ENCODE data around the gene COQ3. TPM values are rescaled to one million over a fixed set of nuclear protein-coding genes. Genes with fewer than 3 reads are reported as not detected.

The COQ3 gene
- total RNA-seq, 2 experiments from 2014 or later = 8.3 to 10.9 TPM

GRCh38 chr6:99345164-99345563, 48.8 kb downstream of the COQ3 start:
- H3K9me2 ChIP-seq (ENCODE audit: insufficient read depth, low read length) = no peaks in the 10 kb centered on the region
- no peaks in the 10 kb centered on the region for H3K36me3 ChIP-seq (ENCODE audit: insufficient read depth, low read length)
- intact Hi-C loops (cut with micrococcal nuclease; ENCODE audit: unreplicated experiment) = no loop called here
- no peaks in the 10 kb centered on the region for H4K20me1 ChIP-seq (ENCODE audit: insufficient read depth, low read length)
- POLR2A ChIA-PET = interaction anchor here (0.5 to 1.1 kb wide), 5 partner anchors 10 to 464 kb away, joined by 3 to 5 read pairs (median 4); no protein-coding TSS in a partner anchor
- H2AFZ ChIP-seq (ENCODE audit: low read length) = no peak overlapping the region
- H3K79me2 ChIP-seq (ENCODE audit: insufficient read depth, low read depth, low read length) = no peaks in the 10 kb centered on the region
- BruUV-seq (replicated peaks) = no TSS peak
- no peak for TF ChIP-seq EZH2phosphoT487 (IDR thresholded peaks at IDR 0.05; ENCODE audit: borderline replicate concordance, low read depth, low read length)
- no peak for TF ChIP-seq CTCF (conservative IDR thresholded peaks at IDR 0.05; ENCODE audit: low read length)
- H3K4me3 ChIP-seq (ENCODE audit: low read depth, low read length, poor library complexity, severe bottlenecking) = no peak overlapping the region
- no peak overlapping the region for H3K4me2 ChIP-seq (ENCODE audit: low read length)
- no peaks in the 10 kb centered on the region for H3K9me3 ChIP-seq (ENCODE audit: low read length)
- no peak overlapping the region for H3K27ac ChIP-seq (ENCODE audit: low read depth, low read length, poor library complexity, severe bottlenecking)
- DNase-seq (ENCODE audit: low spot score) = no peak
- no peaks in the 10 kb centered on the region for H3K4me1 ChIP-seq (ENCODE audit: insufficient read depth, low read length, poor library complexity, severe bottlenecking)
- CTCF ChIA-PET (ENCODE audit: unreplicated experiment) = no interaction called here

- Histone ChIP-seq H3K4me1 (ENCODE audit: insufficient read depth, low read length, poor library complexity, severe bottlenecking) (no peaks in the 10 kb centered on the region), H3K4me3 (ENCODE audit: low read depth, low read length, poor library complexity, severe bottlenecking) (no peak overlapping the region), H3K27ac (ENCODE audit: low read depth, low read length, poor library complexity, severe bottlenecking) (no peak overlapping the region), H2AFZ (ENCODE audit: low read length) (no peak overlapping the region), H3K36me3 (ENCODE audit: insufficient read depth, low read length) (no peaks in the 10 kb centered on the region), H3K79me2 (ENCODE audit: insufficient read depth, low read depth, low read length) (no peaks in the 10 kb centered on the region), H3K9me3 (ENCODE audit: low read length) (no peaks in the 10 kb centered on the region), H4K20me1 (ENCODE audit: insufficient read depth, low read length) (no peaks in the 10 kb centered on the region), H3K4me2 (ENCODE audit: low read length) (no peak overlapping the region), H3K9me2 (ENCODE audit: insufficient read depth, low read length) (no peaks in the 10 kb centered on the region)
- ChIA-PET POLR2A (interaction anchor here (1.1 kb wide), 1 partner anchor 11 kb away, joined by 4 read pairs; no protein-coding TSS in a partner anchor), CTCF (ENCODE audit: unreplicated experiment) (no interaction called here)
- intact Hi-C loops (cut with micrococcal nuclease; ENCODE audit: unreplicated experiment) = no loop called here
- no peak for DNase-seq (ENCODE audit: low spot score)
- TF ChIP-seq EZH2phosphoT487 (IDR thresholded peaks at IDR 0.05; ENCODE audit: borderline replicate concordance, low read depth, low read length) = no peak
- TF ChIP-seq CTCF (conservative IDR thresholded peaks at IDR 0.05; ENCODE audit: low read length) = no peak
- no TSS peak for BruUV-seq (replicated peaks)
These were observed 49.7 kb downstream of the COQ3 start for GRCh38 chr6:99344289-99344688.

GRCh38 chr6:99341862-99342455, 52.0 kb downstream of the COQ3 start:
- intact Hi-C loops (cut with micrococcal nuclease; ENCODE audit: unreplicated experiment) = no loop called here
- Histone ChIP-seq H4K20me1 (ENCODE audit: insufficient read depth, low read length) (no peaks in the 10 kb centered on the region), H3K4me2 (ENCODE audit: low read length) (no peak overlapping the region), H3K4me1 (ENCODE audit: insufficient read depth, low read length, poor library complexity, severe bottlenecking) (no peaks in the 10 kb centered on the region), H3K27ac (ENCODE audit: low read depth, low read length, poor library complexity, severe bottlenecking) (no peak overlapping the region), H3K4me3 (ENCODE audit: low read depth, low read length, poor library complexity, severe bottlenecking) (no peak overlapping the region), H3K9me3 (ENCODE audit: low read length) (no peaks in the 10 kb centered on the region), H3K36me3 (ENCODE audit: insufficient read depth, low read length) (no peaks in the 10 kb centered on the region), H3K79me2 (ENCODE audit: insufficient read depth, low read depth, low read length) (no peaks in the 10 kb centered on the region), H3K9me2 (ENCODE audit: insufficient read depth, low read length) (no peaks in the 10 kb centered on the region), H2AFZ (ENCODE audit: low read length) (no peak overlapping the region)
- TF ChIP-seq EZH2phosphoT487 (IDR thresholded peaks at IDR 0.05; ENCODE audit: borderline replicate concordance, low read depth, low read length) = no peak
- no peak for TF ChIP-seq CTCF (conservative IDR thresholded peaks at IDR 0.05; ENCODE audit: low read length)
- no peak for DNase-seq (ENCODE audit: low spot score)
- ChIA-PET POLR2A (no interaction called here), CTCF (ENCODE audit: unreplicated experiment) (no interaction called here)
- no TSS peak for BruUV-seq (replicated peaks)
